Measurements from ENCODE around the gene MAP2K7.
"Not testable (repeated sequence)": the region's sequence is repeated elsewhere in the genome, so short reads cannot be mapped to it uniquely, and the experiment has no call there.

The MAP2K7 gene

GRCh38 chr19:7883796-7884570, 19.7 kb upstream of the MAP2K7 start:
- DNase-seq (ENCODE audit: low read depth in 2 of 2): no peak

DNA sequence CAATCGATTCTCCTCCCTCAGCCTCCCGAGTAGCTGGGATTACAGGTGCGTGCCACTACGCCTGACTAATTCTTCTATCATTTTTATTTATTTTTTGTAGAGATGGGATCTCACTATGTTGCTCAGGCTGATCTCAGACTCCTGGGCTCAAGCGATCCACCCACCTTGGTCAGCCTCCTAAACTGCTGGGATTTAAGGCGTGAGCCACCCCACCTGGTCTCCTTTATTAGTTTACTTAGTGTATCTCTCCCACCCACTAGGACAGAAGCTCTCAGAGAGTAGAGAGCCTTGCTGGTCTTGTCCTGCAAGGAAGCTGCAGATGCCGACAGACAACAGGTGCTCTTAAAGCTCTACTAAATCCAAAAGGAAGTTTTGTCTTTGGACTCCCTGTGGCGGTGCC, 17.9 kb upstream of the MAP2K7 start:
- DNase-seq (ENCODE audit: low read depth in 2 of 2): no peak

- DNase-seq (ENCODE audit: low read depth in 2 of 2): no peak
Measured at GRCh38 chr19:7887408-7888144, 16.1 kb upstream of the MAP2K7 start.

DNA sequence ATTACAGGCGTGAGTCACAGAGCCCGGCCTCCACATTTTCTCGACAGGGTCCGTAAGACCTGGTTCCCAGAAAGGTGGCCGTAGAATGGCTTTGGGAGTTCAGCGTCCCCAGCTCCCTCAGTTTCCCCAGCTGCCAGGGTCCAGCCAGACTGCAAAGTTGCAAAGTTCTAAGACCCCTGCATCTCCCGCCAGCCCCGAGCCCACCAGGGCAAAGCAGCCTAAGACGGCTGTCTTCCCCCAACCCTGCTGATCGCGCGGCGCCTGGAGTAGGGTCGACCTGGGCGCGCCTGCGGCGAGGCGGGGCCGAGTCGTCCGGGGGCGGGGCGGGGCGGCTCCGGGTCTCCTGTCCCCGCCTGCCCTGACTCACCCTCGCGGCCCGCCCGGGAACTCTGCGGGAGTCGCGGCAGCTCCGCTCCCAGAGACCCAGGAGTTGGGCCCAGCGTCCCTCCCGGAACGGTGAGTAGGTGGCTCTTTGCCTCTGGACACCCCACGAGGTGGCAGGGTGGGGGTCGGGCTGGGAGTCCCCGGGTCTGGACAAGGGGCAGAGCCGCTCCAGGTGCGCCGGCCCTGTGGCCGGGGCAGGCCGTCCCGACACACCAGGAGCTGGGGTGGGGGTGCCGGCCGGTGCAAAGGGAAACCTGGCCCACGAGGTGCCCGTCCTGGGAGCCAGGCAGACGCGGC, 15.4 kb upstream of the MAP2K7 start, which contains the start of gene LRRC8E:
Gene LRRC8E, plus strand, starts transcription at position 366 of the 681 bp plus-strand sequence. CDS start 7,094 bp downstream, outside the sequence.
- peak in 1 of 2 donors; percentile 50 for DNase-seq (ENCODE audit: low read depth in 2 of 2)

- DNase-seq (ENCODE audit: low read depth in 2 of 2): no peak
Measured at GRCh38 chr19:7888826-7889217, 14.9 kb upstream of the MAP2K7 start.

DNA sequence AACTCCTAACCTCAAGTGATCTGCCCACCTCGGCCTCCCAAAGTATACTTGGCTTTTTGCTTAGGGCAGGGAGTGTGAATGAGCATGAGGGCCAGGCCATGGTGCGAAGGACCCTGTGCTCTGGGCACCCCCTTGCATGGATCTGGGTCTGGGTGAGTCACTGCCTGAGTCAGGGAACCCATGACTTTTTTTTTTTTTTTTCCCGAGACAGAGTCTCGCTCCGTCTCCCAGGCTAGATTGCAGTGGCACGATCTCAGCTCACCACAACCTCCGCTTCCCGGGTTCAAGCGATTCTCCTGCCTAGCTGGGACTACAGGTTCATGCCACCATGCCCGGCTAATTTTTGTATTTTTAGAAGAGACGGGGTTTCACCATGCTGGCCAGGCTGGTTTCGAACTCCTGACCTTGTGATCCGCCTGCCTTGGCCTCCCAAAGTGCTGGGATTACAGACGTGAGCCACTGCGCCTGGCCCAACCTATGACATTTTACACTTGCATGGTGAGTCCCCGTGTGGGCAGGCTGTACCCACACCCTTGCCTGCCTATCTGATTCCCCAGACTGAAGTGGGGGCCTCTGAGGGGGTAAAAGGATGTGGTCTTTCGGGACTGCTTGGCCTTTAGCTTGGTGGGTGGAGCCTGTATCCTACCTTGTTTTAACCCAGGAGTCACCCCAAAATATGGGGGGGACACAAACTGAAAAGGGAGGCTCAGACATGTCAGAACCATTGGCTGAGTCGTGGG, 10.1 kb upstream of the MAP2K7 start:
- not testable (repeated sequence) for DNase-seq (ENCODE audit: low read depth in 2 of 2)

DNA sequence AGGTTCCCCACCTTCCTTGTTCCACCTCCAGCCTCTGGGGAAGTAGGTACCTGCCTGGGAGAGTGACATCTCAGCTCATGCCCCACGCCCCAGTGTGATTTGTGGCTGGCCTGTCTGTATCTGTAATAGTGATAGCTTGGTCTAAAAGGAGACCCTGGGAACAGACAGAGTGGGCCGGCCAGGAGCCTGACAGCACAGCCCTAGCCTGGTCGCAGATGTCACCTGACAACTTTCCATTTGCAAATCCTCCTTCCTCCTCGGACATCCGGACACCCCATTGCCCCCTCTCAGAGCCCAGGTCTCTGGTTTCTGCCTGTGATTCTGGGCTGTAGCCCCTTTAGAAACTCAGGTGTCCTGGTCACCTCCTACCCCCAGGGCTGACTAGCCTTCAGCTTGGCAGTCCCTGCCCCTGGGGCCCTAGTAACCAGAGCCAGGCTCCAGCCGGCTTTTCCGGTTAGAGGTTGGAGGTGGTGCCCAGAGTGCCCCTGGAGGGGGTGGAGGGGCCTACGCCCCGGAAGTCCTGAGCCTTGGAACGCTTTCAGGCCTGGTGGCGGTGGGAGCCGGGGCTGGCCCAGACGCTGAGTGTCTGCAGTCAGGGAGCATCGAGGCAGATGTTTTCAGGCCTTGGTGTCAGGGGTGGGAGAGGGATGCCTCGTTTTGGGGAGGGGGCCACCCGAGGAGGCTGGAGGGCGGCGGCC, 8.9 kb upstream of the MAP2K7 start:
- DNase-seq (ENCODE audit: low read depth in 2 of 2): no peak

- no peak for DNase-seq (ENCODE audit: low read depth in 2 of 2)
Measured at GRCh38 chr19:7895565-7895964, 8.1 kb upstream of the MAP2K7 start.

GRCh38 chr19:7897292-7897691, 6.4 kb upstream of the MAP2K7 start:
- DNase-seq (ENCODE audit: low read depth in 2 of 2): no peak

- no peak for DNase-seq (ENCODE audit: low read depth in 2 of 2)
Measured at GRCh38 chr19:7898967-7899366, 4.7 kb upstream of the MAP2K7 start.

DNA sequence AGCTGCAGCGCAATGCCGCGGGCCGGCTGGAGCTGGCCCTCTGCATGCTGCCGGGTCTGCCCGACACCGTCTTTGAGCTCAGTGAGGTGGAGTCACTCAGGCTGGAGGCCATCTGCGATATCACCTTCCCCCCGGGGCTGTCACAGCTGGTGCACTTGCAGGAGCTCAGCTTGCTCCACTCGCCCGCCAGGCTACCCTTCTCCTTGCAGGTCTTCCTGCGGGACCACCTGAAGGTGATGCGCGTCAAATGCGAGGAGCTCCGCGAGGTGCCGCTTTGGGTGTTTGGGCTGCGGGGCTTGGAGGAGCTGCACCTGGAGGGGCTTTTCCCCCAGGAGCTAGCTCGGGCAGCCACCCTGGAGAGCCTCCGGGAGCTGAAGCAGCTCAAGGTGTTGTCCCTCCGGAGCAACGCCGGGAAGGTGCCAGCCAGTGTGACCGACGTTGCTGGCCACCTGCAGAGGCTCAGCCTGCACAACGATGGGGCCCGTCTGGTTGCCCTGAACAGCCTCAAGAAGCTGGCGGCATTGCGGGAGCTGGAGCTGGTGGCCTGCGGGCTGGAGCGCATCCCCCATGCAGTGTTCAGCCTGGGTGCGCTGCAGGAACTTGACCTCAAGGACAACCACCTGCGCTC, 3.8 kb upstream of the MAP2K7 start:
- no peak for DNase-seq (ENCODE audit: low read depth in 2 of 2)

GRCh38 chr19:7900401-7900870, 3.2 kb upstream of the MAP2K7 start:
- DNase-seq (ENCODE audit: low read depth in 2 of 2): no peak

DNA sequence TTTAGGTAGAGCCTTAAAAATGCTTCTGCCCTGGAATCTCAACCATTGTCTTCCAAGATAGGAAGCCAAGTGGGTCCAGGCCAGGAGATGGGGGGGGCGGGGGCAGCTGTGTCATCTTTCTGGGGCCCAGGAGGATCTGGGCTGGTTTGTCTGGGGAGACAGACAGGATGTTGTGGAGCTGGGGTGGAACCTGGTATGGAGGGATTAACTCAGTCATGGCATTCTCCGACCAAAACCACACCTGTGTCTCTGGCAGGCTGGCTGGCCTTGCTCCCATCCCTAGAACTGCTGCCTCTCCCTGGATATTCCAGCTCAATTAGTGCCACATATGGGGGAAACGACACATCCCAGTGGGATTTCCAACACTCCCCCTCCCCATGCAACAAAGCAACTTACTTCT, 2.7 kb upstream of the MAP2K7 start:
- DNase-seq (ENCODE audit: low read depth in 2 of 2): no peak

- no peak for DNase-seq (ENCODE audit: low read depth in 2 of 2)
Measured at GRCh38 chr19:7901337-7901736, 2.3 kb upstream of the MAP2K7 start.

DNA sequence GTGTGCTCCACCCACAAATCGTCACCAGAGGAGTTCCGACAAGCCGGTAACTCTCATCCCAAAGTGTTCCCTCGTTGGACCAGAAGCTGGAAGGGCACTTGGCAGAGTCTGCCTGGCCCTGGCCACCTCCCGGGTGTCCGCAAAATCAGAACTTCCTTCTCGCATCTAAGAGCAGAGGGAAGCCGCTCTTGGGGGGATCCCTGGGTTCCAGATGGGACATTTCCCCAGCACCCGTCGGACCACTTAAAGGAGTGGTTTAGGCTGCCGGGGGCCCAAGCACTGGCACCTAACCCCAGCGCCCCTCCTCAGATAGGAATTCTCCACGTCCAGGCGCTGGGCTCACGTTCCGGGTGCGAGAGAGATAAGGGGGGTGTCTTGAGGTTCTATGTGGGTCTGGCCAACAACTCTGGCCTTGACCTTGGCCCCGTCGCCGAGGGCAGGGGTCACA, 857 bp upstream of the MAP2K7 start:
- DNase-seq (ENCODE audit: low read depth in 2 of 2): no peak

GRCh38 chr19:7904074-7905020, 670 bp downstream of the MAP2K7 start:
- DNase-seq (ENCODE audit: low read depth in 2 of 2): peak; percentile 37 to 52

- no peak for DNase-seq (ENCODE audit: low read depth in 2 of 2)
Measured at GRCh38 chr19:7905268-7905667, 1.6 kb downstream of the MAP2K7 start.

GRCh38 chr19:7905859-7906258, 2.2 kb downstream of the MAP2K7 start:
- no peak for DNase-seq (ENCODE audit: low read depth in 2 of 2)

DNA sequence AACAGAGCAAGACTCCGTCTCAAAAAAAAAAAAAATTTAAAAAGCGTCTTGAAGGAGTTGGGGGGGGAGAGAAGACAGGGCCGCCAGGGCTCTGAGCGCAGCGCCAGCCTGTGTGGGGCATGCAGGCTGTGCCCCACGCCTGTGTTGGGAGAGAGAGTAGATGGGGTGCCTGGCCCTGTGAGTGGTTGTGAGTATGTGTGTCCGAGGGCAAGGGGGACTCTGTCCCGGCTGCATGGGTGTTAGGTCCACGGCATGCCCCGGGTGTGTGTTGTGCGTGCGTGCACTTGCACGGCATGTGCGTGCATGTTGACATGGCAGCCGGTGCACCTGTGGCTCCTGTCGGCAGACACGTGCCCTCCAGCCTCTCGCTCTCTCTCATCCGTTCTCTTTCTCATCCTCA, 3.4 kb downstream of the MAP2K7 start:
- DNase-seq (ENCODE audit: low read depth in 2 of 2): no peak

Measured in stimulated activated CD8-positive, alpha-beta memory T cell treated with anti-CD3 and anti-CD28 coated beads, Interleukin-2, amount 100 ng/mL, for 48 hours (primary cell).